Activated B cell treated with CpG ODN at 0.5 μM for 24 hours (primary cell): ENCODE results near the gene CCDC73. TPM values are rescaled to one million over a fixed set of nuclear protein-coding genes. Genes with fewer than 3 reads are reported as not detected.

ENCODE experiments used
- ATAC-seq: fragments of 200-7000 bp; cut with Tn5 transposase; one replicate; pipeline ENCODE4 v1.10.0; 2021; ENCODE audit warnings: low read depth, mild to moderate bottlenecking, moderate library complexity
- CTCF ChIA-PET: fragments of 350-600 bp; sonication (Branson Sonifier 250); formaldehyde crosslinking; loops from one replicate; lab custom pipeline; 2021; ENCODE audit warnings: antibody characterized with exemption; lab: Charles Lee
- POLR2A ChIA-PET: fragments of 350-600 bp; sonication (Branson Sonifier 250); formaldehyde crosslinking; loops from one replicate; lab custom pipeline; 2021; ENCODE audit warnings: antibody characterized with exemption; lab: Charles Lee
- DNase-seq: peaks from one replicate; pipeline ENCODE4 v3.0.0; 2022
- H3K27ac Mint-ChIP-seq: one replicate; pipeline ENCODE4 v1.8.0; 2020; ENCODE audit warnings: mixed read lengths
- H3K27me3 Mint-ChIP-seq: one replicate; pipeline ENCODE4 v1.8.0; 2021; ENCODE audit warnings: mixed read lengths
- H3K36me3 Mint-ChIP-seq: one replicate; pipeline ENCODE4 v1.8.0; 2021; ENCODE audit warnings: low read depth, mixed read lengths
- H3K4me1 Mint-ChIP-seq: one replicate; pipeline ENCODE4 v1.8.0; 2021; ENCODE audit warnings: mixed read lengths
- H3K4me3 Mint-ChIP-seq: one replicate; pipeline ENCODE4 v1.8.0; 2020; ENCODE audit warnings: mild to moderate bottlenecking, mixed read lengths
- H3K9me3 Mint-ChIP-seq: one replicate; pipeline ENCODE4 v1.8.0; 2020; ENCODE audit warnings: mixed read lengths
- CTCF ChIP-seq: fragments of 200-600 bp; IDR thresholded peaks from one replicate; pipeline ENCODE4 v1.8.0; 2022; ENCODE audit warnings: antibody characterized with exemption, mild to moderate bottlenecking
- intact Hi-C: fragments of 100-400 bp; cut with micrococcal nuclease; formaldehyde crosslinking; loops from one replicate; pipeline ENCODE4 v1.15.1; 2024
- total RNA-seq: library from RNA; stranded (reverse); gene quantifications from 2 replicates; pipeline ENCODE4 v1.2.3, GENCODE V29; 2022

Gene CCDC73
- total RNA-seq, 1 donor from 2014 or later, result 0.07 TPM

DNA sequence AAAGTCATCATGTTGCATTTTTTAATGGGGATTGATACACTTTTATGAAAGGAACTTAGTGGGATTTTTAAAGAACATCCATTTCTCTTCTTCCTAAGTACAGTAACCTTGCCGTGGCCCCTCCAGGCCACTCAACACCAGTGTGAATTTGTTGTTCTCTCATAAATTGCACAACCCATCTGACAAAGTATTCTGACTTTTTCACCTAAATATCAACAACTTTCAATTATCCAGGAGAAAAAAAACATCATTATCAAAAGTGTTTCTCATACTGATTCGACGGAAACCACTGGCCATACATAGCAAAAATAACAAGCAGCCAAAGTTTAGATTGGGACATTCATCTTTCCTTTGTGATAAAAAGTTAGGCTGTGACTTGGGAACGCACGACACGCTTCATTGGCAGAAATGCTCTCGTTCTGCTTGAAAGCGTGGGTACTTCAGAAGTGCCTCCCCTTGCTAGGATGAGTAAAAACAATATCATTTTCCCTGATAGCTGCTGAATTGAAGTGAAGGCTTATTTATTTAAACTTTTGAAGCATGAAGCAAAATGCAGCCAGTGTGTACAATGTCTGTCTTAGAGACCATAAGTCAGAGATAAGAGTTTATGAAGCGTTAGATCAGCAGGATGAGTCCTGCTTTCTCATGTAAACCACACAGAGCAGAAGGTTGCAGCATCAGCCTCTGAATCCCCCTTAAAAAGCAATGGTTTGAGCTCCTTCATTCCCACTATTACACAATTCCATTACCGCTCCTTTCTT is 231.4 kb downstream of the CCDC73 start:
- H3K9me3 Mint-ChIP-seq, result no peaks in the 10 kb centered on the region
- CTCF ChIA-PET, result no interaction called here
- no peaks in the 10 kb centered on the region for H3K36me3 Mint-ChIP-seq
- no peak for TF ChIP-seq CTCF
- H3K27ac Mint-ChIP-seq, result no peak overlapping the region
- DNase-seq, result no peak
- ATAC-seq, result no peak
- intact Hi-C loops, result no loop called here
- no peak overlapping the region for H3K4me3 Mint-ChIP-seq
- H3K4me1 Mint-ChIP-seq, result peaks cover 2% of the 10 kb centered on the region
- POLR2A ChIA-PET, result no interaction called here
- no peaks in the 10 kb centered on the region for H3K27me3 Mint-ChIP-seq

DNA sequence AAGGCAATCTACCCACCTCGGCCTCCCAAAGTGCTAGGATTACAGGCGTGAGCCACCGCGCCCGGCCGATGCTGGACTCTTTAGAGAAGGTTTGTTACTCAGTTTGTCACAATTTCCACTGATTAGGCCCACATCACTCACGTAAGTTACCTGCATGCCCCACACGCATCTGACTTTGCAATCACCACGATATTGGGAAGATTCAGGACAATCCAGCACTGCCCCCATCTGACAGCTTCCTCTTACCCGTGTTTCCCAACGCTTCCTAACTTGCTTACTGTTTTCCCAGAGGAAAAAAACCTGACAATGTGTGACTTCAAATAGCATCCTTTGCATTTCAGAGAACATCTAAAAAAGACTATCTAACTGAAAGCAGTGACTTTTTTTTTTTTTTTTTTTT is 232.6 kb downstream of the CCDC73 start:
- ChIA-PET POLR2A (interaction anchor here (0.6 kb wide), 1 partner anchor 96 kb away, joined by 3 read pairs; no protein-coding TSS in a partner anchor), CTCF (no interaction called here)
- Mint-ChIP-seq H3K27me3 (no peaks in the 10 kb centered on the region), H3K27ac (no peak overlapping the region), H3K4me3 (no peak overlapping the region), H3K4me1 (no peaks in the 10 kb centered on the region), H3K36me3 (no peaks in the 10 kb centered on the region), H3K9me3 (no peaks in the 10 kb centered on the region)
- ATAC-seq, result no peak
- DNase-seq, result no peak
- intact Hi-C loops, result no loop called here
- TF ChIP-seq CTCF, result no peak

DNA sequence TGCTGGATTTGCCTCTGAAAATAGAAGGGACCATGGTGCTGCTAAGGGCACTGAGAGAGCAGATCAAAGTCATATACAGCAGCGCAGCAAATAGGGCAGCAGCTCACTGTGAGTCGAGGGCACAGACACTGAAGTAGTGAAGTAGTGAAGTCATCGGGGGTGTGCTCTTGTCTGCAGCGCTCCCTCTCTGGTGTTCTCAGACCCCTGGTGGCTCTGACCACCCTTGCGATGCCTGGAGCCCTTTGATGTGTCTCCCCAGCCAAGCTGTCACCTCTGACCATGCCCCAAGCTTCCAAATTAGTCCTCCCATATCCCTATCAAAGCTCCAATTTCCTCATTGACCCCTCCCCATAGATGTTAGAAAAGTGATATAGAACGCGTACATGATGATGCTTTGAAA is 238.6 kb downstream of the CCDC73 start:
- H3K27ac Mint-ChIP-seq, result no peak overlapping the region
- no peak for DNase-seq
- intact Hi-C loops, result no loop called here
- H3K27me3 Mint-ChIP-seq, result peaks cover 2% of the 10 kb centered on the region
- ChIA-PET CTCF (no interaction called here), POLR2A (no interaction called here)
- H3K4me3 Mint-ChIP-seq, result no peak overlapping the region
- no peak for TF ChIP-seq CTCF
- no peak for ATAC-seq
- no peaks in the 10 kb centered on the region for H3K9me3 Mint-ChIP-seq
- no peaks in the 10 kb centered on the region for H3K36me3 Mint-ChIP-seq
- H3K4me1 Mint-ChIP-seq, result no peaks in the 10 kb centered on the region

GRCh38 chr11:32555091-32555490 is 239.4 kb downstream of the CCDC73 start:
- TF ChIP-seq CTCF, result no peak
- Mint-ChIP-seq H3K27ac (no peak overlapping the region), H3K9me3 (no peaks in the 10 kb centered on the region), H3K4me3 (no peak overlapping the region), H3K27me3 (peaks cover 4% of the 10 kb centered on the region), H3K36me3 (no peaks in the 10 kb centered on the region), H3K4me1 (no peaks in the 10 kb centered on the region)
- no peak for ATAC-seq
- ChIA-PET CTCF (no interaction called here), POLR2A (no interaction called here)
- intact Hi-C loops, result no loop called here
- no peak for DNase-seq

Other genes with a start within 250 kb of the CCDC73 start
- 234 and 248 TPM in 2 replicates for gene EIF3M, start 210.8 kb downstream of the CCDC73 start, total RNA-seq
- gene PRRG4, start 35.3 kb upstream of the CCDC73 start, total RNA-seq, result 0.17 and 0.33 TPM in 2 replicates
- gene QSER1, start 98.1 kb upstream of the CCDC73 start, total RNA-seq, result 13.4 and 15.1 TPM in 2 replicates
- gene DEPDC7, start 221.2 kb upstream of the CCDC73 start, total RNA-seq, result 0.27 TPM in 1 of 2 replicates, not detected in the other
- gene TCP11L1, start 244.9 kb upstream of the CCDC73 start, total RNA-seq, result 13.5 and 17.7 TPM in 2 replicates